ENCODE results near the gene DDIT4. TPM values are rescaled to one million over a fixed set of nuclear protein-coding genes. Genes with fewer than 3 reads are reported as not detected.

DDIT4 gene
- total and polyA plus RNA-seq, 2 of the 4 experiments (the other 2 are of a cell fraction): 59.6 to 108 TPM

DNA sequence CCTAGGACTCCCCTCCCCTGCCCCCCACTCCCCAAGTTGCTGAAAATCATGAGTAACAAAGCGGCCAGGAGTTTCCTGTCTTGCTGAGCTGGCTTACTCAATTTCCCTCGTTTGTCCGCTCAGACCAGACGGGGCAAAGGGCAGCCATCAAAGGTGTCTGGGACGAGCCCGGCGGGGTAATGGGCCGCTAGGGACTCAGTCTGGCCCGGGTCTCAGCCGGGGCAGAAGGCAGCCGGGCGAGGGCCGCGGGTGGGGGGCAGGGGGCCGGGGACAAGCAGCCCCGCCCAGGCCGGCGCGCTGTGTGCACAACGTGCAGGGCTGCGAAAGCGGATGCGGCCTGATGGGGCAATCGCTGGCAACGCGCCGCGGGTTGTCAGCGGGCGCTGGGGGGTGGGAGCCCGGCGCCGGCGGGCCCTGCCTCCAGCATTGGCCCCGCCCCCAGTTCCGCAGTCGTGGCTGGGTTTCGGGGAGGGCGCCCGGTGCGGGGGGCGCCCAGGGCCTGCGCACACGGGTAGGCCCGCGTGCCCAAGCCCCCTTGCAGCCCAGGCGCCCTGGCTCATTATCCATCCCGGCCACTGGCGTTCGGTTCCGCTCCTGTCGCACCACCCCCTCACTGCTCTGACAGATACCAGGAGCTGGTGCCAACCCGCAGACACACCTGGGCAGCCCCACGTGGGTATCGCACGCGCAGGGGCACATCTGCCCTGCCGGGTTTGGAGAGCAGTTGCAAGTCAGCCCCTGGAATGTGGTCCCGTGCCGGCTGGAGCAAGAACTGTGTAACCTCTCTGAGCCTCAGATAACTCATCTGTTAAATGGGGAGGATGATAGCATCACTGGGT, 45.9 kb downstream of the DDIT4 start (continued):
- TF ChIP-seq MAZ (IDR thresholded peaks at IDR 0.05; ENCODE audit: borderline replicate concordance, low read depth, low read length) (peak; percentile 84; the same call in 1 of the 2 replicates), RAD21 (IDR thresholded peaks at IDR 0.05; ENCODE audit: low read length) (no peak), MXI1 (IDR thresholded peaks at IDR 0.05; ENCODE audit: borderline replicate concordance, low read depth, low read length) (peak; percentile 54; the same call in 1 of the 2 replicates)
